HG03108 (cell line): ENCODE data around the gene CCDC28B.

ENCODE experiments used
- ATAC-seq: cut with Tn5 transposase; IDR thresholded peaks from one replicate; pipeline ENCODE4 v1.9.1; 2021; ENCODE audit warnings: moderate library complexity; ENCODE audit not compliant: unreplicated experiment

Gene CCDC28B

DNA sequence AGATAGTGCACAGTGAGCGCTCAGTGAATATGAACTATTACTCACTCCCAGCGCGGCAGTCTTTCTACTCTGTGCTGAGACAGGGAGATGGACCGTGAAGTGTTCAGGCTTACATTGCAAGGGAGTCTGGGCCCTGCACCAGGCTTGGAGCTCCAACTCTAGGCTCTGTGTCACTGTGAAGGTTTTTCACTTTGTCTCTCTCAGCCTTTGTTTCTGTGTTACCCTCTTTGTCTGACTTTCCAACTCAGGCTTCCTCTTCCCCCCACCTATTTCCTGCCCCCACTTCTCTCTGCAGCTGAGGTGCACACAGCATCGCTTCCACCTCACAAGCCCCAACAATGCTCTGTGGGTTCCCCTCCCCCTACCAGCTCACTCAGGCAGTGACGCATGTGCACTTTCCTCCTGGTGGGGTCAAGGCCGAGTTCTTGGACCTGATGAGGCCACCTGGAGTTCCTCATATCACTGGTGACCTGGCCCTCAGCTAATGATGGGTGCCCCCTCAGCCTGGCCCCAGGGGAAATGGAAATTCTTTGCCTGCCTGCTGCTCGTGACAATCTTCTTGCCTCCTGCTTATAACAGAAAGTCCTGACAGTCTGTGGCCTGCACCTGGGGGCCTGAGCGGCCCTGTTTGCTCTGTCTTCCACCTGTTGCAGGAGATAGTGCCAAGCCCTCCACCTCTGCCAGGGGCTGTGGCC, 49.6 kb downstream of the CCDC28B start:
- peak; percentile 51 for ATAC-seq

DNA sequence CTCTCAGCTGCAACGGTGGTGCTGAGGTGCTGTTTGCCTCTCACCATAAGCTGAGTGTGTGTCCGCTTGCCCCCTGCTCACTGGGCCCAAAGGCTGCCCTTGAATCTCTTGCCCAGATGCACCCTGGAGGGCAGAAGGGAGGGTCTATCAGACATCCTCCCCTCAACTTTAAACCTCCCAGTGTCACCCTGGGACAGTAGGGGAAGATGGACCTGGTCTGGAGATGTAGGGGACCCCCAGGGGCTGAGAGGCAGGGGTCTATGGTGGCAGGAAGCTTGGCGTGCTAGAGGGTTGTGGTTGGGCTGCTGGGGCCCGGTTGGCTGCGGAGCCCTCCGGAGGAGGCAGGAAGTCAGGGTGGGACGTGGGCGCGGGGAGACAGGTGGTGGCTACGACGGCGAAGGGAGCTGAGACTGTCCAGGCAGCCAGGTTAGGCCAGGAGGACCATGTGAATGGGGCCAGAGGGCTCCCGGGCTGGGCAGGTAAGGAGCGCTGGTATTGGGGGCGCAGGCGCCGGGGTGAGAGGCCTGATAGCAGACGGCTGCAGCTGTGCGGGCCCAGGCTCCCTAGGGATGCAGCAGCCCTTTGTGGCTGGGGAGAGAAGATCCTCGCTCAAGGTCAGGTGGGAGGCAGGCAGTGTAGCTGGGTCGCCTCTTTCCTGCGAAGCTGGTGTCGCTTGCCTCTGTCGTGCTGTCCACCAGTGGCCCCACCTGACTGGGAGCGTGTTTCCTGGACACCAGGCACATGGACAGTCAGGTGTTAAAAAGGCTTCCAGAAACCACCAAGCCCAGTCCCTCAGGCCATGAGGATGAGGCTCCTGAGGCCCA, 50.7 kb downstream of the CCDC28B start, which contains the start of gene LCK:
TSS of gene LCK (plus strand) at position 373 of the 824 bp plus-strand sequence. CDS start 23,065 bp downstream, outside the sequence.
- ATAC-seq: peak; percentile 19
